ENCODE data around the gene SESTD1.

Gene SESTD1

DNA sequence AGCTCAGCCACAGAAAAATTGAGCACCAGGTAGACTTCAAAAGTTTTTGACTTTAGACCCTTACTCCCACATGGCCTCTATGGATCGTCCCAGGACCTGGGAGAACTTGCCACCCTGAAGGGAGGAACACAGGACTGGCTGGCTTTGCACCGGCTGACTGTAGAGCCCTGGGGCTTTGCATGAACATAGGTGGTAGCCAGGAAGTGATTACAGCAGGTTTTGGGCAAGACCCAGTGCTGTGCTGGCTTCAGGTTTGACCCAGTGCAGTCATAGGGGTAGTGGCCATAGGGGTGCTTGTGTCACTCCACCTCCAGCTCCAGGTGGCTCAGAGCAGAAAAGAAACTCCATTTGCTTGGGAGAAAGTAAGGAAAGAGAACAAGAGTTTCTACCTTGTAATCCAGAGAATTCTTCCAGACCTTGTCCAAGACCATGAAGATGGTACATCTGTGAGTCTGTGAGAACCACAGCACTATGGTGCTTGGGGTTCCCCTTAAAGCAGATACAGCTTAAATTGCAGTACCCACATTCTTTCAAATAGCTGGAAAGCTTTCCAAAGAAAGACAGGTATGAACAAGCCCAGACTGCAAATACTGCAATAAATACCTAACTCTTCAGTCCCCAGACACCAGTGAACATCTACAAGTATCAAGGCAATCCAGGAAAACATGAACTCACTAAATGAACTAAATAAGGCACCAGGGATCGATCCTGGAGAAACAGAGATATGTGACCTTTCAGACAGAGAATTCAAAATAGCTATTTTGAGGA, 13.0 kb upstream of the SESTD1 start:
- Histone ChIP-seq H3K4me1 (no peaks in the 10 kb centered on the region), H3K4me3 (ENCODE audit: low read depth, low read length) (no peak overlapping the region), H3K27me3 (no peaks in the 10 kb centered on the region)

DNA sequence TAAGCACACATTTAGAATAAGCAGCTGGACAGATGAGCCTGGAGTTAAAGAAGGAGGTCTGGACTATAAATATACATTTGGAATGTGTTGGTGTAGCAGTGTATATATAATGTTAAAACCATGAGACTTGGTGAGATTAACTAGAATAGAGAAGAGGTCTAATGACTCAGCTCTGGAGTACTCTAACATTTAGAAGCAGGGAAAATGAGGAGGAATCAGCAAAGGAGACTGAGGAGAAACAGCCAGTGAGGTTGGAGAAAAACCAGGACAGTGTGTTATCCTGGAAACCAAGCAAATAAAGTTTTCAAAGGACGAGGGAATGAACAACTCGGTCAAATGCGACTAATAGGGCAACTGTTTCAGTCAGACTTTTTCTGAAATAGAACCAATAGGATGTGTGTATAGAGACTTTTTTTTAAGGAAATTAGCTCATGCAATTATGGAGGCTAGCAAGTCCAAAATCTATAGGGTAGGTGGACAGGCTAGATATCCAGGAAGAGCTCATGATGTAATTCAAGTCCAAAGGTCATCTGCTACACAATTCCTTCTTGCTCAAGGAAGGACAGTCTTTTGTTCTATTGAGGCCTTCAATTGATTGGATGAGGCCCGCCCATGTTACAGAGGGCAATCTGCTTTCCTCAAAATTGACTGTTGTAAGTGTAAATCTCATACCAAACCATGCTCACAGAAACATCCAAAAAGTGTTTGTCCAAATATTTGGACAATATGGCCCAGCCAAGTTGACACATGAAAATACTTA, 10.8 kb upstream of the SESTD1 start:
- no peaks in the 10 kb centered on the region for H3K9me3 ChIP-seq
- H3K4me3 ChIP-seq (ENCODE audit: low read depth, low read length), result no peak overlapping the region
- DNase-seq, result no peak
- TF ChIP-seq, protein P1, sequence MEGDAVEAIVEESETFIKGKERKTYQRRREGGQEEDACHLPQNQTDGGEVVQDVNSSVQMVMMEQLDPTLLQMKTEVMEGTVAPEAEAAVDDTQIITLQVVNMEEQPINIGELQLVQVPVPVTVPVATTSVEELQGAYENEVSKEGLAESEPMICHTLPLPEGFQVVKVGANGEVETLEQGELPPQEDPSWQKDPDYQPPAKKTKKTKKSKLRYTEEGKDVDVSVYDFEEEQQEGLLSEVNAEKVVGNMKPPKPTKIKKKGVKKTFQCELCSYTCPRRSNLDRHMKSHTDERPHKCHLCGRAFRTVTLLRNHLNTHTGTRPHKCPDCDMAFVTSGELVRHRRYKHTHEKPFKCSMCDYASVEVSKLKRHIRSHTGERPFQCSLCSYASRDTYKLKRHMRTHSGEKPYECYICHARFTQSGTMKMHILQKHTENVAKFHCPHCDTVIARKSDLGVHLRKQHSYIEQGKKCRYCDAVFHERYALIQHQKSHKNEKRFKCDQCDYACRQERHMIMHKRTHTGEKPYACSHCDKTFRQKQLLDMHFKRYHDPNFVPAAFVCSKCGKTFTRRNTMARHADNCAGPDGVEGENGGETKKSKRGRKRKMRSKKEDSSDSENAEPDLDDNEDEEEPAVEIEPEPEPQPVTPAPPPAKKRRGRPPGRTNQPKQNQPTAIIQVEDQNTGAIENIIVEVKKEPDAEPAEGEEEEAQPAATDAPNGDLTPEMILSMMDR (IDR thresholded peaks at IDR 0.05; ENCODE audit: low read depth, low read length), result no peak
- no peaks in the 10 kb centered on the region for H3K4me1 ChIP-seq
- H3K27me3 ChIP-seq, result no peaks in the 10 kb centered on the region
- no peaks in the 10 kb centered on the region for H3K36me3 ChIP-seq

More for the DNA sequence above, 13.0 kb upstream of the SESTD1 start:
- no peaks in the 10 kb centered on the region for H3K36me3 ChIP-seq
- H3K9me3 ChIP-seq, result no peaks in the 10 kb centered on the region
- TF ChIP-seq, protein P1 (IDR thresholded peaks at IDR 0.05; ENCODE audit: low read depth, low read length), result no peak
- DNase-seq, result no peak

DNA sequence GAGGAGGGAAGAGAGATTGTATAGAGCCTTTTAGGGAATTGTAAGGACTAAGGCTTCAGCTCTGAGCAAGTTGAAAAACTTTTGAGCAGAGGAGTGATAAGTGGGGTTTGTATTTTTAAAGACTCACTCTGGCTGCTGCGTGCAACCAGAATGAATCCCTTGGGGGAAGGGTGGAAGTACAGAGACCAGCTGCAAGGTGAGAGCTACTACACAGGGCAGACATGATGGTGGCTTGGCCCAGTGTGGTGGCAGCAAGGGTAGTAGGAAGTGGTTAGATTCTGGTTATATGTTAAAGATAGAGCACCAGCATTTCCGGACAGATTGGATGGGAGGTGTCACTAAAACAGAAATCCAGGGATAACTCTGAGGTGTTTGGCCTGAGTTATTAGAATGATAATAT, 10.1 kb upstream of the SESTD1 start:
- Histone ChIP-seq H3K27me3 (no peaks in the 10 kb centered on the region), H3K4me3 (ENCODE audit: low read depth, low read length) (no peak overlapping the region), H3K4me1 (no peaks in the 10 kb centered on the region), H3K9me3 (no peaks in the 10 kb centered on the region), H3K36me3 (no peaks in the 10 kb centered on the region)
- TF ChIP-seq, protein P1 (IDR thresholded peaks at IDR 0.05; ENCODE audit: low read depth, low read length), result no peak
- no peak for DNase-seq

DNA sequence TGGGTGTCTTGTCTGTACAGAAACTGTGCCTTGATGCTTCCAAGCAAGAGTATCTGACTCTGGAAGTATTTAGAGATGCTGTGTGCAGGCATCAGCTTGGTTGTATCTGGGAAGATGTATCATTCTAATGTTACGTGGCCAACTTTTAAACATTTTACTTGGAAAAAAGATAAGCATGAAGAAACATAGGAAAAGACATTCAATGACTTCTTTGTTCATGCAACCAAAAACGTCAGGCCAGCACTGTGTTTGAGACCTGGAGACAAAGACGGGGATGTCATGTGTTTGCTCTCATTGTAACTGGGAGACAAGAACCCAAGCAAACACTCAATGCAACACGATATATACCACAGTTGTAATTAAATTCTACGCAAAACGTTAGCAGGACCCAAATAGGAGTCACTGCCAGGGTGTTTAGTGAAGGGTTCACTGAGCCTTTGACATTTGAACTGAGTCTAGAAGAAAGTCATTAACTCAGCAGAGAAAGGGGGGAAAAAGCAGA, 8.9 kb upstream of the SESTD1 start:
- H3K36me3 ChIP-seq, result no peaks in the 10 kb centered on the region
- TF ChIP-seq, protein P1 (IDR thresholded peaks at IDR 0.05; ENCODE audit: low read depth, low read length), result no peak
- DNase-seq, result no peak
- H3K4me1 ChIP-seq, result no peaks in the 10 kb centered on the region
- no peak overlapping the region for H3K4me3 ChIP-seq (ENCODE audit: low read depth, low read length)
- H3K9me3 ChIP-seq, result no peaks in the 10 kb centered on the region
- no peaks in the 10 kb centered on the region for H3K27me3 ChIP-seq

DNA sequence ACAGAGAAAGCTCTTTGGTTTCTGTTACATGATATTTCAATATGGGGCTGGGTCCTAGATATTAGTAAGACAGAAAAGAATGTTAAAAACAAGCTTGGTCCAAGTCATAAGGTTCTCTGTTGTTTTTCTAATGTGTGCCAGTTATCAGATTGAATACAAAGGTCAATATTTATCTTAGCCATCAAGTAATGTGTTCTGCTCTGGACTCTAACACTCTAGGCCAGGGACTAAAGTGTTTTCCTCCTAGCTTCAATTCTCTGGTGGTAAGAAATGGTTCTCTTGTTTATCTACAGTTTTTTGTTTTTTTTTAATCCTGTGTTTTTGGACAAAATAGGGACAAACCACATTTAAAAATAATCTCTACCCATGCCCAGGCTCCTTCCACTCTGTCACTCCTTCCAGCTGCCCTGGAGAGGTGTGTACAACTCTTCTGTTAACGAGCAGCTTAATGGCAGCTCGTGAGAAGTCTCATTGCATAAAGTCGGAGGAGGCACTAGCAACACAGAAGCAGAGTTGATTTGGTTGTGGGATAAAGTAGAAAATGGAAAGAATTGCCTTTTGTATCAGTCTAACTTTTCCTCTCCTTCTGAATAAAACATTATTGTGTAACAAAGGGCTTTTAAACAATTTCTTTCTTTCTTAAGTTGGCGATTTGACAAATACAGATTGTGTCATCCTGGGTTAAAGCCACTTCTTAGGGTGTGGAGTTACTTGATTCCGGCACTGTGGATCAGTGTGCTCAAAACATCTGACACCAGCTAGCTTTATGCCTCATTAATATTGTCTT, 8.0 kb upstream of the SESTD1 start:
- no peaks in the 10 kb centered on the region for H3K27me3 ChIP-seq
- no peak overlapping the region for H3K4me3 ChIP-seq (ENCODE audit: low read depth, low read length)
- TF ChIP-seq, protein P1 (IDR thresholded peaks at IDR 0.05; ENCODE audit: low read depth, low read length), result no peak
- no peaks in the 10 kb centered on the region for H3K9me3 ChIP-seq
- H3K36me3 ChIP-seq, result no peaks in the 10 kb centered on the region
- DNase-seq, result no peak
- no peaks in the 10 kb centered on the region for H3K4me1 ChIP-seq
